ENCODE measurements around the gene DNM3. TPM values are rescaled to one million over a fixed set of nuclear protein-coding genes. Genes with fewer than 3 reads are reported as not detected.

DNM3 gene
- total and polyA plus RNA-seq, 12 donors = 7.2 to 78.6 (median 18.4) TPM

DNA sequence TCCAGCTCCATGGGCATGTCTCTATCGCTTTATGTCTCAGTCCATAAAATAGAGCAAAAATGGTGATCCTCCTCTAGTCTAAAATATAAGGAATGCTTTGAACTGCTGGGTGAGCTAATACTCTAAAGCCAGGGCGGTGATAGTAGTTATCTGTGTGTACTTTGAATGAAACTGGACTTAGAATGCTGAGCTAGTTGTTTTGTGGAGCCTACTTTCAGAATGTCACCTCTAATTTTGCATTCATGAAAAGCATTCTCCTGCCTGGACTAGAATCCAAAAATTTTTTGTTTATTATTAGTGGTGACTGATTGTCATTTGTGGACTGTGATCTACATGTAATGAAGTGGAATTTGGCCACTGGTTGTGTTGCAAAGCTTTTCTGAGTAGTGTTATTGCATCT, 337.6 kb downstream of the DNM3 start:
- no peak for TF ChIP-seq POLR2A (IDR thresholded peaks at IDR 0.05)
- TF ChIP-seq, protein P1, sequence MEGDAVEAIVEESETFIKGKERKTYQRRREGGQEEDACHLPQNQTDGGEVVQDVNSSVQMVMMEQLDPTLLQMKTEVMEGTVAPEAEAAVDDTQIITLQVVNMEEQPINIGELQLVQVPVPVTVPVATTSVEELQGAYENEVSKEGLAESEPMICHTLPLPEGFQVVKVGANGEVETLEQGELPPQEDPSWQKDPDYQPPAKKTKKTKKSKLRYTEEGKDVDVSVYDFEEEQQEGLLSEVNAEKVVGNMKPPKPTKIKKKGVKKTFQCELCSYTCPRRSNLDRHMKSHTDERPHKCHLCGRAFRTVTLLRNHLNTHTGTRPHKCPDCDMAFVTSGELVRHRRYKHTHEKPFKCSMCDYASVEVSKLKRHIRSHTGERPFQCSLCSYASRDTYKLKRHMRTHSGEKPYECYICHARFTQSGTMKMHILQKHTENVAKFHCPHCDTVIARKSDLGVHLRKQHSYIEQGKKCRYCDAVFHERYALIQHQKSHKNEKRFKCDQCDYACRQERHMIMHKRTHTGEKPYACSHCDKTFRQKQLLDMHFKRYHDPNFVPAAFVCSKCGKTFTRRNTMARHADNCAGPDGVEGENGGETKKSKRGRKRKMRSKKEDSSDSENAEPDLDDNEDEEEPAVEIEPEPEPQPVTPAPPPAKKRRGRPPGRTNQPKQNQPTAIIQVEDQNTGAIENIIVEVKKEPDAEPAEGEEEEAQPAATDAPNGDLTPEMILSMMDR (IDR thresholded peaks at IDR 0.05) = no peak

DNA sequence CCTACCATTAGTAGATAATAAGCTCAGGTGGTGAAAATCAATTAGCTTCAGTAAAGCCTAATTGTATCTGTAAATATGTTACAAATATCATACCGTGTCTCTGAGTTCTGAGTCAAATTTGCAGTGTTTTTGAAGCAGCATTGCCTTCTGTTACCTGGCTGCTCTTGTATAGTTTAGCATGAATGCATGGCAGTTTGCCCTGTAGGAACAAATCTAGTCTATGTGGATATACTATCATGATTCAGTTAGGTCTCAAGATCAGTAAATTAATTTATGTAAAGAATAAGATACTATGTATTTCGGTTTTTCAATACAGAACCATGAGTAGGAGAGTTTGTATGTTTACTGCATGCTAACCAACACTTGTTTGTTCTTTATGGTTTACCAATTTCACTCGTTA, 338.6 kb downstream of the DNM3 start:
- intact Hi-C loops (cut with DNase I) = no loop called here

More for the DNA sequence above, 337.6 kb downstream of the DNM3 start:
- Histone ChIP-seq H3K4me3 (no peak overlapping the region), H3K36me3 (replicated peaks in 1 of 2) (no peaks in the 10 kb centered on the region), H3K27me3 (no peaks in the 10 kb centered on the region), H3K9me3 (replicated peaks in 1 of 3) (no peaks in the 10 kb centered on the region), H3K4me1 (replicated peaks in 1 of 2) (peaks cover 19 to 29% of the 10 kb centered on the region in 2 donors), H3K27ac (no peak overlapping the region)
- intact Hi-C loops (cut with DNase I) = no loop called here
- DNase-seq = no peak
- 94 to 99% (median 96%) methylated on average over 2 of the region's 2 CpGs for WGBS, 4 donors

DNA sequence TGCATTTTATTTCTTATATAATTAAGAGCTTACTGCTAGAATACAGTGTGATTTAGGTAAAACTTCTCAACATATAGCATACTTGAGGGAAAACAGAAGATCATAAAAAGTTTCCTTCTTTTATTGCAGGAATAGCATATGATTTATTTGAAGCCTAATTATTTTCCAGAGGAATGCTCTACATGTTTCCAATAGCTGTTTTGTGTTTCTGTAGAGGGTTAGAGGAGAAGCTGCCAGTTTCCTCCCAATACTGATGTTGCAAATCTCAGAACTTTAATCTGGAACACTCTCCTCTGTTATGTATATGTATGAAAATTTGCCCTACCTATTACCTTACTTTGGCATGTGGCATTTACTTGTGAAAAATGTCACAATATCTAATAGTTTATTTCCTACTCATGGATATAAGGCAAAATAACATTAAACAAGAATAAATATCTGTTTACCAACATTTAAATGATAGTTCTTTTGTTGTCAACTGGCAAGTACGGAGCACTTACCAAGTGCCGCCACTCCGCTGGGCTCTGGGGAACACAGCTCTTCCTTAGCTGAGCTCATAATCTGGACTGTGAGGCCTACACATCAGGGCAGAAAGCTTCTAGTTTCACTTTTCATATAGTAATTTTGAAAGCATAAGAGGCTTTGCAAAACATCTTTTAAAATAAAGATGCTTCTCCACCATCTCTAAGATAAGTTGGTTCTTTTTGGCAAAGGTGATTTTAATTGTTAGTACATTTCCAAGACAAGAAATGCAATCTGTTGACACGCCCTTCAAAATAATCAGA, 339.4 kb downstream of the DNM3 start:
- intact Hi-C loops (cut with DNase I) = no loop called here
- Histone ChIP-seq H3K27me3 (no peaks in the 10 kb centered on the region), H3K9me3 (replicated peaks in 1 of 3) (no peaks in the 10 kb centered on the region), H3K4me3 (peak overlapping the region in 1 of 4 donors; percentile 46), H3K36me3 (replicated peaks in 1 of 2) (no peaks in the 10 kb centered on the region), H3K27ac (peak overlapping the region; percentile 41 to 85 (median 74)), H3K4me1 (replicated peaks in 1 of 2) (peaks cover 19 to 29% of the 10 kb centered on the region in 2 donors)
- 23 to 39% (median 35%) methylated on average over 4 of the region's 4 CpGs for WGBS, 4 donors
- DNase-seq = peak; percentile 37 to 77 (median 63)
- TF ChIP-seq, protein P1 (IDR thresholded peaks at IDR 0.05) = no peak
- no peak for TF ChIP-seq POLR2A (IDR thresholded peaks at IDR 0.05)

More for the DNA sequence above, 338.6 kb downstream of the DNM3 start:
- H3K9me3 ChIP-seq (replicated peaks in 1 of 3) = no peaks in the 10 kb centered on the region
- 70 to 74% (median 72%) methylated on average over 3 of the region's 3 CpGs for WGBS, 4 donors
- no peak for DNase-seq
- H3K4me1 ChIP-seq (replicated peaks in 1 of 2) = peaks cover 19 to 29% of the 10 kb centered on the region in 2 donors
- H3K36me3 ChIP-seq (replicated peaks in 1 of 2) = no peaks in the 10 kb centered on the region
- H3K4me3 ChIP-seq = no peak overlapping the region
- no peaks in the 10 kb centered on the region for H3K27me3 ChIP-seq
- peak overlapping the region in 3 of 5 donors; percentile 65 to 85 (median 81) for H3K27ac ChIP-seq
- TF ChIP-seq POLR2A (IDR thresholded peaks at IDR 0.05) = no peak
- TF ChIP-seq, protein P1 (IDR thresholded peaks at IDR 0.05) = no peak

DNA sequence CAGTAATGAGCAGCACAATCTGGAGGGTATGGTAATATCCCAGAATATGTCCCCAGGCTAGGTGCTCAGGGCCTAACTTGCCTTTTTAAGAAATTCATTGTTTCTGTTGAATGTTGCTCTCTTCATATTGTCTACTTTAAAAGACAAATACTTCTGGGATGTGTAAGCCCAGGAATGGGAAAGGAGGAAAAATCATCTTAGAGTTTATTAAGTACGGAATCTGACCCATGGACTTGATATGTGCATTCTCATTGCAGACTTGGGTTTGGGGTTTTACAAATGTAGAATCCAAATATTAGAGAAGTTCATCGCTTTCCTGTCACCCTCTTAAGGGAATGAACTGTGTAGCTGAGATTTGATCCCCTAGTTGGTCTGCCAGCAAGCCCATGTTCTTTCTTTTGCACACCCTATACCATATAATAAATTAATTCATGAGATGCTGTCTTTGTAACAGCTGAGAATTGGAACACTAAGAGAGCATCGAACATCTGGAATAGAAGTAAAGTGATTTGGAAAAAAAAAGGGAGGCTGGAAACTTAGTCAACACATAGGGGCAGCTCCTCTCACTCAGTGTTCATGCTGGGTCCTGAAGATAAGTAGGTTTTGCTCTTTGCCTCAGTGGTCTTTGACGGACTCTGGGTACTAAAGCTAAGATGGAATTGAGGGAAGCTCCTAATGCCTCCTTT, 343.4 kb downstream of the DNM3 start:
- no peaks in the 10 kb centered on the region for H3K9me3 ChIP-seq (replicated peaks in 1 of 3)
- no peaks in the 10 kb centered on the region for H3K36me3 ChIP-seq (replicated peaks in 1 of 2)
- H3K4me3 ChIP-seq = no peak overlapping the region
- H3K27me3 ChIP-seq = no peaks in the 10 kb centered on the region
- no peak for DNase-seq
- peaks cover 19 to 25% of the 10 kb centered on the region in 2 donors for H3K4me1 ChIP-seq (replicated peaks in 1 of 2)
- H3K27ac ChIP-seq = no peak overlapping the region
- intact Hi-C loops (cut with DNase I) = no loop called here
- TF ChIP-seq POLR2A (IDR thresholded peaks at IDR 0.05) = no peak
- TF ChIP-seq, protein P1 (IDR thresholded peaks at IDR 0.05) = no peak
- WGBS, 4 donors = 87 to 93% (median 90%) methylated on average over 4 of the region's 4 CpGs

Measured in adrenal gland (tissue), 12 donors.